DMS114 treated with DMSO at 0.1 percent for 48 hours (cell line): ENCODE measurements around the gene FEZF1.

ENCODE experiments used
- DNase-seq: peaks from one replicate; lab custom pipeline; 2025; ENCODE audit not compliant: unreplicated experiment; lab: John Stamatoyannopoulos, UW

The FEZF1 gene

DNA sequence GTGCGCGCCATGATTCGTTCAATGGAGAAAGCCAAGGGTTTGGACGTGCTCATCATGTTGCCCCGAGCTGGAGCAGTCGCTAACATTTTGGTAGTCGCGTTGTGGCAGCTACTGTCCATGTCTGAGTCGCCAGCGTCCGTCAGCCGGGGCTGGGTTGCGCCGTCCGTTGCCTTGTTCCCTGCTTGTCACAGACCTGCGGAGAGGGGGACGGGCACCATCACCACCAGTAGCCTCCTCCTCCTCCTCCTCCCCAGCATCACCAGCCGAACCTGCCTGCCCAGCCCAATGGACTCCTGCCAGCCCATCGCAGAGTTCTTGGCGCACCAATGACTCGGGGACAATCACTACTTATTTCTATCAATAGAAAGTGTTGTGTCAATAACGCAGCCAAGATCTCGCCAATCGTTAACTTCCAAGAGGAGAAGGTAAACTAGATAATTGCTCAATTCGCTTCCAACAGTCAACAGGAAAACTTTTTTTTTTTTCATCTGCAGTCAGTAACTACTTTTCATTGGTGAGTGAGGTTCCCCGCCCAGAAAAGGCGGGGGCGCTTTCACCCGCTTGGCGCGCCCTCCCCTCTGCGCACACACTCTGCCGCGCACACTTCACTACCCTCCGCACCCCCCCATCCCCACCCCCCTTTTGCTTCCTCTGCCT lies at the start of gene FEZF1:
Gene FEZF1 (minus strand): TSS at position 432 of the 657 bp plus-strand sequence. CDS start 313 bp downstream, at position 119.
- DNase-seq: no peak

DNA sequence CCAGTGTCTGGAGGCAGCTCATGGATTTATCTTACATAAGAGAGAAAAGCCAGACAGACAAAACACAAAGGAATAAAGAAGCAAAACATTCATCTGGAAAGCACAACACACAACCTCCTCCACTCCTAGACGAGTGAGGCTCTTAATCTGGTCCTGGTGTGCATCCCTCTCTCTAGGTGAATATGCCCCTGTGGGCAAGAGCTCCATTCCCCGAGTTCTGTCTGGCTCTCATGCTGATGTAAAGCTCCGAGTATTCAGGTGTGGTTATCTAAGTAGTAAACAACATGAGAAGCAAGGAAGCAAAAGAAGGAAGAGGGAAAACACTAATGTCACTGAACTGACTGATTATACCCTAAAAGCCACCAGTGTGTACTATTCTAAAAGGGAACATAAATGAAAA lies 47.9 kb upstream of the FEZF1 start:
- DNase-seq: no peak

GRCh38 chr7:122350701-122351100 lies 46.2 kb upstream of the FEZF1 start:
- DNase-seq: no peak

DNA sequence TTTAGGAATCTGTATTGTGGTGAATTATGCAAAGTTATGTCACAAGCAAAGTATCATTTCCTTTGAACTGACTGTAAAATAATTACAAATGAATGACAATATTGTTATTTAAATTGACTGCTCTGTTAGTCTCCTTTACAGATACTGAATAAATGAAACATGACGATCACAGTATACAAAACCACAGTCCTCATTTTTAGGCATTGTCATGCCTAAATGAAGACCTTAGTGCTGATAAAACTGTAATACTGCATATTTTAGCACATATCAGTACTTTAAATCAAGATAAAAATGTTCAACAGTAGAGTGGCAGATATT lies 39.7 kb upstream of the FEZF1 start:
- DNase-seq: no peak

GRCh38 chr7:122343601-122344302 lies 39.2 kb upstream of the FEZF1 start:
- DNase-seq: no peak

- no peak for DNase-seq
Measured at GRCh38 chr7:122340427-122340826, 35.9 kb upstream of the FEZF1 start.

- DNase-seq: no peak
Measured at GRCh38 chr7:122339145-122339904, 34.8 kb upstream of the FEZF1 start.

GRCh38 chr7:122337011-122337410 lies 32.5 kb upstream of the FEZF1 start:
- DNase-seq: no peak

DNA sequence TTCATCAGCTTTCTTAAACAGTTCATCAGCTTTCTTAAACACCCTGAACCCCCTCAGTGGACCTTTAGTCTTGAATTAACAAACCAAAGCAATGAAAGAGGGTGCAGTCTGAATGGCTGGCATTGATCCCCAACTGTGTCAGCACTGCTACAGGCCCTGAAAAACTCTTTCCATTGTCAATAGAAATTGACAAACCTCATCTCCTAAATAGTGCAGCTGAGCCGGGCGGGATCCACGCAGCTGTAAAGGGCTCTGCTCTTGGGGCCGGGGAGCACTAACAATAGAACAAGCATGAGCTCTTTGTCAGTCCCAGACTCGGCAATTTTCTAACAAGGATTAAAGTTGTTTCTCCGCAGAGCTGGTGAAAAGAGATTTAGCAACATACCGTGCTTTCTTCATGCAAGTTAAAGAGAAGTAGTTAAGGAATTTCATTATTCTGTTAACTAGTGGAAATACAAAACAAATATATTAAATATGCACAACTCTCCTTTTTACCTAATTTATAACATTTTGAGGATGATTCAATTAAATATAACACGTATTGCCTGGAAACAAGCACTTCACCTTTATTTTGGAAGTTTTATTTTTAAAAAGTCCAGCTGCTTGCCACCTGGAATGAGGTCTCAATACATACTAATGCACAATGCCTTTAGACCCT lies 24.7 kb upstream of the FEZF1 start:
- DNase-seq: no peak

GRCh38 chr7:122327969-122328368 lies 23.4 kb upstream of the FEZF1 start:
- no peak for DNase-seq

- DNase-seq: no peak
Measured at GRCh38 chr7:122316467-122317388, 12.2 kb upstream of the FEZF1 start.

DNA sequence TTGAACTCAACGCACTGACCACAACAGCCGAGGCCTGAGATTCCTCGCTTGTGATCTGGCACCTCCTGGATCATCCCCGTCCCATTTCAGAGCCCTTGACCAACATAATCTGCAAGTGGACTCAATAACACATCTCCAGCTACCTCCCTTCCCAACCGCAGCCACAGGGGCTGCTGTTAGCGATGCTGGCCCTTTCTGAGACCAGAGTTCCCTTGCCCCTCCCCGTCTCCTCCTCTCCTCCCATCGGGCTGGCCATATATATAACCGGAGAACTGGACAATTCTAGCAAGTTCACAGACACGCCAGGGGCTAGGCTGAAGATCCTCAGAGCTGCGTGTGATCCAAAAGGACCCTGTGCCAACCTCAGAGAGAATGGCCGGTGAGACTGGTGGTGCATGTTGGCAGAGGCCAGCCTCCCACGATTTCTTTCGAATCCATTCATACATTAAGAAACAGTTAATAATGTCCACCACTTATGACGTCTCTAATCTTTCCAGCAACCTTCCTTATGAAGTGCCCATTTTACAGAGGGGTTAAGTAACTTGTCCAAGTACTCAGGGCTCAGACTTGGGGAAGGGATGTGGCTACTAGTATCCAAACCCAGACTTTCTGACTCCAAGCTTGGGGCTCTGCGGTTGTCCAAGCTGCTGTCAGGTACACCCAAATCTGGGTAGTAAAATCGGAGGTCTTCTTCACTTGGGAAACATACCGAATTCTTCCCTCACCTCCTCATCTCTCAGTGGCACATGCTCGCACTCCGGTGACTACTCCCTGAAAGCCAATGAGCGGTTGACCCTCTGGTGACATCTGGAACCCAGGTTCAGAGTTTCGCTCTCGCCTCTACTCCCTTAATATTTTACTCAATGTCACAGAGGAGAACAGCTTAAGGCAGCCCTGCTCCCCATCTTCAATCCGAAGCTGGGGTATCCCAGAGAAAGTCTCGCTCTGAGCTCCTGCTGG lies 11.2 kb upstream of the FEZF1 start:
- DNase-seq: no peak

GRCh38 chr7:122314284-122314683 lies 9.7 kb upstream of the FEZF1 start:
- DNase-seq: no peak

- DNase-seq: no peak
Measured at GRCh38 chr7:122312789-122313188, 8.2 kb upstream of the FEZF1 start.

GRCh38 chr7:122311734-122312450 lies 7.3 kb upstream of the FEZF1 start:
- DNase-seq: no peak

GRCh38 chr7:122311050-122311700 lies 6.6 kb upstream of the FEZF1 start:
- no peak for DNase-seq

DNA sequence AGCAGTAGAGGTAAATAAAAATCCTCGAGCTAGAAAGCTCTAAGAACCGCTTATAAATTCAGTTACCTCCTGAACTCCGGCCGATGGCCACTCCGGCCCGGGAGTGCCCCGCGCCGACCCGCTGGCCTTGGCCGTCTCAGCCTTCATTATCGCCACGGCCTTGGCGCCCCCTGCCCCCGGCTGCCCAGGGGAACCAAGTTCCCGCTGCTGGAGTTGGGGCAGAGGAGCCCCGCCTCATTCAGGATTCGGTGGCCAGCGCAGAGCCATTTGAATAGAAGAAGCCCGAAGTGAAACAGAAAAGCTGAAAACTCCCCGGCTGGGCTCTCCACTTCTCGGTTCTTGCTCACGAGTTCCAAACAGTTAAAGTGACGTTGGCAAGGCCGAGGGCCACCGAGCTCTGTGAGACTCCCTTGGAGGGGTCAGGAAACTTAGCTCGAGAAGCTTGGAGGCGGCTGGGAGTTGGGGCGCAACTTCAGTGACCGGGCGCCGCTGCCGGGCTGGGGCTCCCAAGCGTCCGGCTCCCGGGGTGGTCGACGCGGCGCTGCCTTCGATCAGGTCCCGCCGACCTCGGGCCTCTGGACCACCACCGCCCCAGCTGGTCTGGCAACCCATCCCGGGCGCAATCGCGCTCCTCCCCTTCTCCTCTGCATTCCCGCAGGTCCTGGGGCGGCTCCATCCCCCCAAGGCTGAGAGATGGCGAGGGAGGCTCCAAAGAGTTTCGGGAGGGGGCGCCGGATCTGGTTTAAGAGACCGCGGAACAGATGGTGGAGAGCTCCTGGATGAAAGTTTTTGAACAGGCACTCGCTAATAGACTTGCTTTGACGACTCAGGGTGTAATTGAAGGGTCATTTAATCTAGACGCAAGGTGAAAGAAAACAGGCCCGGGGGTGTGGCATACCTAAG lies 5.8 kb upstream of the FEZF1 start:
- no peak for DNase-seq
